Activated CD8-positive, alpha-beta memory T cell treated with anti-CD3 and anti-CD28 coated beads, Interleukin-2, amount 50 U/mL, for 48 hours (primary cell): ENCODE data around the gene DBX1.
"Not testable (repeated sequence)": the region's sequence is repeated elsewhere in the genome, so short reads cannot be mapped to it uniquely, and the experiment has no call there.

Experiments used
- DNase-seq: peaks from one replicate; pipeline ENCODE4 v3.0.0-alpha.2; 2020

Gene DBX1

GRCh38 chr11:20160425-20161229 is at the start of gene DBX1:
Gene DBX1, minus strand, starts transcription at chr11:20160475. Its CDS starts 151 bp downstream, at chr11:20160324.
- DNase-seq, result no peak

- DNase-seq, result no peak
Measured at GRCh38 chr11:20208622-20209111, 48.4 kb upstream of the DBX1 start.

DNA sequence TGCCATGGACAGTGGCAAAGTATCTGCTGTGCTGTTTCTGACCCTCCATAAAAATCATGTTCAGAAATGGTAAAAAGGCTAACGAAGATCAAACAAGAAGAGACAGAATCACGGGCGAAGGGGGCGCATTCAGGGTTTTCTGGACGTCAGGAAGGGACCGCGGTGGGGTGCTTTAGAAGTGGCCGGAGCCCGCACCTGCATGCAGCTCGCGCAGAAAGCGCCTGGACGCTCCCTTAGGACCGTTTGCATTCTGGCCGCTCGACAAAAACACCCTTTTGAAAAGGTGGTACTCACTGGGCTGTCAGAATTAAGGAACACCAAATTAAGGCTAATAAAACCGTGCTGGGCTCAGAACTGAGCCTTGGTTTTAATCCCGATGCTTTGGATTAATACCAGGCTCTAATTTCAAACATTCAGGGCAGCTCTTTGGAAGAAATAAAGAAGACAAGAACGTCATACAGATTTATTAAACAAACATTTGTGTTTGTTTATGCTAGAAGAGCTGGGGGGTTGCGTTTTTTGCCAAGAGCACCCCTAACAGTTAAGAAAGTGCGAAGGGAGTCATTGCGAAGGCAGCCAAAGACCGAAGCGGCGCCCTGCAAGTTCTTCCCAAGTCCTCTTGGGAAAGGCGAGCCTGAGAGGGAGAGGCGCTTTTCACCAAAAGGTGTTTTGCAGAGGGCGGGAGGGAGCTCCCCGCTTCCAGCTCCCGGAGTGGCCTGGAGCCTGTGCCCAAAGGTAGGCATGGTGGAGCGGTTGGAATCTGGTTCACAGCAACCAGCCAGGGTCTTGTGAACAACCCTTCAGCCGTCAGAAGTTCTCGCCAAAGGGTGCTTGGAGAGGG is 47.7 kb upstream of the DBX1 start:
- no peak for DNase-seq

- no peak for DNase-seq
Measured at GRCh38 chr11:20205807-20206206, 45.5 kb upstream of the DBX1 start.

DNA sequence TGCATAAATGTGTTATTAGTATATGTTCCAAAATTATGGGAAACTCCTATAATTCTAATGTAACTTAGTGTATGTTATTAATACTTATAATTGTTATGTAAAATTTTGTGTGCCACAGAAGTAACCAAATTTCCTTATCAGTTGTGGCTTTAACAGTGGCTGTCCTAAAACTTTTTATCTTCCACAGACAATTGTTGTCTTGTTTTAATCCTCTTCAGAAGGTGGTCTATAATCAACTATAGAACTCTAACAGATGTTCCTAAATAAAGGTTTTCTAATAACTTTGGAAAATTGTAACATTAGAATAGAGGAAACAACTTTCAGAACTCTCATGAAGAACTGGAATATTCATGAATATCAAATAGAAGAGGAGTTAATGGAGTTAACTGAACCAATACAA is 44.4 kb upstream of the DBX1 start:
- no peak for DNase-seq

DNA sequence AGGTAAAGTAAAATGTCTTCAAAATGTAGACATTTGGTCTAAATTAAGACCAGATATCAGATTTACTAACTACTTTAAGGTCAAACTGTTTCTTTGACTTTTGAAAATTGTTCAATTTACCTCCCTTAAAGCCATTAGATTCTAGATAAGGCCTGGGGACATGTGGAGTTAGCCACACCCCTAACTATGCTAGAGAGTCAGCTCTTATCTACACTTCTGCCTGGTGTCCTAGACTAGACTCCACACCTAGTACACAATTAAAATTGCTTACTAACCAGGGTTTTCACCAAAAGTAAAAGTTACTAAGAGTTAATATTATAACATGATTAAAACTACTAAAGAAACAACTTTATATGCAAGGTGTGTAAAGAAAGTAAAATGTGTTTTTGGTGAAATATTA is 43.6 kb upstream of the DBX1 start:
- DNase-seq, result no peak

DNA sequence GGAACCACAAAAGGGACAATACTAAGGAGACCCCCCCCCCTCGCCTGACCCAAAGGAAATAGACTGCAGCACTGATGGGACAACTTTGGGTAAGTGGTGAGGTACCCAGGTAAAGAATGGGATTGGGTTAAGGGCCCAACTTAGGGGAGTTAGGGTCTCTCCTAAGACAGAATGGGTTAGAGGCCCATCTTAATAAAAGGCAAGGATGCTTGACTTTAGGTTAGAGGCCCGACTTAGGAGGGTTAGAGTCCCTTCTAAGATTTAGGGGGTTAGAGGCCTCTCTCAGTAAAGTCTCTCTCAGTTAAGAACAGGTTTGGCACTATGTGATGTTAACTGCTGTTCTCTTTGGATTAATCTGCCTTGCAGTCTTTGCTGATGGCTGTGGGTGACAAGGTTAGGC is 41.0 kb upstream of the DBX1 start:
- no peak for DNase-seq

DNA sequence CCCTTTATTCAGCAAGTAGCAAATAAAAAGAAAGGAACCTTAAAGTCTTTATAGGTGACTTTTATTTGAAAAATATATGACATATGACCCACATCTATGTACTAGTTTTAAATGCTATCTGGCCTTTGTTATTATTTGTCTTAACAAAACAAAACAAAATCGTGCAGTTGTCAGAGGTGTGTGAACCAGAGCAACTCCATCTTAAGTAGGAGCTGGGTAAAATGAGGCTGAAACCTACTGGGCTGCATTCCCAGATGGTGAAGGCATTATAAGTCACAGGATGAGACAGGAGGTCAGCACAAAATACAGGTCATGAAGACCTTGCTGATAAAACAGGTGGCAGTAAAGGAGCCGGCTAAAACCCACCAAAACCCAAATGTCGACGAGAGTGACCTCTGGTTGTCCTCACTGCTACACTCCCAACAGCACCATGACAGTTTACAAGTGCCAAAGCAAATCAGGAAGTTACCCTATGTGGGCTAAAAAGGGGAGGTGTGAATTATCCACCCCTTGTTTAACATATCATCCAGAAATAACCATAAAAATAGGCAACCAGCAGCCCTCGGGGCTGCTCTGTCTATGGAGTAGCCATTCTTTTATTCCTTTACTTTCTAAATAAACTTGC is 40.2 kb upstream of the DBX1 start:
- not testable (repeated sequence) for DNase-seq

- DNase-seq, result no peak
Measured at GRCh38 chr11:20197881-20198280, 37.6 kb upstream of the DBX1 start.

- DNase-seq, result no peak
Measured at GRCh38 chr11:20194470-20194869, 34.2 kb upstream of the DBX1 start.

GRCh38 chr11:20193307-20193706 is 33.0 kb upstream of the DBX1 start:
- no peak for DNase-seq

GRCh38 chr11:20192641-20193040 is 32.4 kb upstream of the DBX1 start:
- no peak for DNase-seq

DNA sequence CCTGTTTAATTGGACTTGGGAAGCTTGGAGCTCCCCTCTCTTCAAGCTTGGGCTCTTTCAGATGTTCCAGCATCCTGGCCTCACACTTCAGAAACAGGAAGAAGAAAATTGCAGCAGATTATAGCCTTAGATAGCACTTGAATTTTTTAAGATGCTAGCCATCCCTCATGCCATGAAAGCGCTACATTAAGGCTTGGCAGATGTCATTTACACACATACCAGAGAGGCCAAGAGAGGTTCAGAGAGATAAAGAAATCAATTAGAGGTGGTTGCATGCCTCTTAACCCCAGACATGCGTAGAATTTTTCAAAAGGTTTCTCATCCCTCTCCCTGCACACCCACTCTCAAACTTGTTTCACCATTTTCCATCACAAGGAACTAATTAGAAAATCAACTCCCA is 31.9 kb upstream of the DBX1 start:
- no peak for DNase-seq

DNA sequence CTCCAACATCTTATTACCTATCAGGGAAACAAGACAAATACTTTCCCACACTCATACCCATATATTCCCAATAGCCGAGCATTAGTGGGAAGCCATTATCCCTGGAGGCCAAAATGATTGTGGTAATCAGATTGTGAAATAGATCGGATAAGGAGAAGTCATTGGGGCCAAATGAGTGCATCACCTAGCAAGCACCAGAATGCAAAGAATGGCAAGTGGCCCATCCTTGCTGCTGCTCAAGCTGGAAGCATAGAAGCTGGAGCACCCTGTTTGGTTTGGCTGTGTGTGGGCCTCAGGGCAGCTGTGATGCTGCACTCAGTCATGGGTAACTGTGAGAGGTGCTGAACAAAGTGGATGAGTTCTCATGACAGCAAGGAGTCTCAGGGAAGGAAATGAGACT is 18.7 kb upstream of the DBX1 start:
- DNase-seq, result no peak

GRCh38 chr11:20177136-20177535 is 16.9 kb upstream of the DBX1 start:
- DNase-seq, result no peak

DNA sequence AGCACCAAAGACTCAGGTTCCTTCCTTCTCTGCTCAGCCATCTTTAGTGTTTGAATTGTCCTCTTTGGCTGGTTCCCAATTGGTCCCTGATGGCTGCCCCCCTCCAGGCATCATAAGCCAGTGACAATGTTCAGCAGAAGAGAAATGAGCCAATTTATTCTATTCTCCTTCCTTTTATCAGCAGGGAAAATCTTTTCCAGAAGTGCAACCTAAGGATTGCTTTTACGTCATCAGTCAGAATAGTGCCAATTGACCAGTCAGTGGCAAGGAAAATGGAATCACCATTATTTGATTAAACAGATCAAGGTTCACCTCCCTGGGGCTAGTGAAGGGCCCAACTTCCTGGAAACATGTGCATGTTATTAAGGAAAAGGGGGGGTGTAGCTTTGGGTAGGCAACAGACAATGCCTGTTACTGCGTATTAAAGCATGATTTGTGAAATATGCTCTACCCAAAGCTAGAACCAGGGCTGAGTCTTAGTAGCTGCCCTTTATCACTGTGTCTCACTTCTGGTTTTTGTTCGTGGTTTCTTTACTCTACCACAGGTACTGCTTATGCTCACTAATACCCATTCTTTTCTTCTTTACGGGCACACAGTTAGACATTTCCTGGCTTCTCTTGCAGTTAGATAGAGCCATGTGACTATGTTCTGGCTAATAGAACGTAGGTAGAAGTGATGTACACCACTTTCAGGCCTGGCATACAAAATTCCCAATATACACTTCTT is 12.6 kb upstream of the DBX1 start:
- no peak for DNase-seq

DNA sequence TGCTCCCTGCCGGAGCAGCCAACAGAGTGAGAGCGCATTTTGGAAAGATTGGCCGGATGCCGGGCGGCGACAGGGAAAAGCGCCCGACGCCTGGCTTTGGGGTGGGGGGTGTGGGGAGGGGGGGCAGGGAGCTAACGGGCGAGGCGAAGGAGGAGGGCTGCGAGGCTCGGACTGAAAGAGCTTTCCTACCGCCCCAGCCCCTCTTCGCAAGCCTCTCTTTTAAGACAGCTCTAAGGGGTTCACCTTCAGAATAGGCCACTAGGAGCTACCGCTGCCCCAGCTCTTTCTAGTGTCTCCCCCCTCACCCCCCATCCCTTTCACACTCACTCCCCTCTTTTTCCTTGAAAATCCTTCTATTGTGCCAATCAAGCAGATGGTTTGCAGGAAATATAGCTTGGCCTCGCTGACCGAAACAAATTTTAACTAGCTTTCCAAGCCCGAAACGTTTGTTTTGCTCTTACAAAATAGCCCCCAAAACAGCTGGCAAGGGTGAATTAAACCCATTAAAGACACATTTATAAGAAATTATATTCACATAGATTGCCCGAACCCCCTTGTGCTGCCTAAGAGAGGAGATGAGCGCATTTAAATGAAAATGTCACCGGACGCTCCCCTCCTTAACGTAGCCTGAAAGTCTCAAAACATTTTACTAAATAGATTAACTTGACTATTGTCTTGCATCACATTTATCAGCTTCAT is 3.7 kb upstream of the DBX1 start:
- DNase-seq, result no peak

DNA sequence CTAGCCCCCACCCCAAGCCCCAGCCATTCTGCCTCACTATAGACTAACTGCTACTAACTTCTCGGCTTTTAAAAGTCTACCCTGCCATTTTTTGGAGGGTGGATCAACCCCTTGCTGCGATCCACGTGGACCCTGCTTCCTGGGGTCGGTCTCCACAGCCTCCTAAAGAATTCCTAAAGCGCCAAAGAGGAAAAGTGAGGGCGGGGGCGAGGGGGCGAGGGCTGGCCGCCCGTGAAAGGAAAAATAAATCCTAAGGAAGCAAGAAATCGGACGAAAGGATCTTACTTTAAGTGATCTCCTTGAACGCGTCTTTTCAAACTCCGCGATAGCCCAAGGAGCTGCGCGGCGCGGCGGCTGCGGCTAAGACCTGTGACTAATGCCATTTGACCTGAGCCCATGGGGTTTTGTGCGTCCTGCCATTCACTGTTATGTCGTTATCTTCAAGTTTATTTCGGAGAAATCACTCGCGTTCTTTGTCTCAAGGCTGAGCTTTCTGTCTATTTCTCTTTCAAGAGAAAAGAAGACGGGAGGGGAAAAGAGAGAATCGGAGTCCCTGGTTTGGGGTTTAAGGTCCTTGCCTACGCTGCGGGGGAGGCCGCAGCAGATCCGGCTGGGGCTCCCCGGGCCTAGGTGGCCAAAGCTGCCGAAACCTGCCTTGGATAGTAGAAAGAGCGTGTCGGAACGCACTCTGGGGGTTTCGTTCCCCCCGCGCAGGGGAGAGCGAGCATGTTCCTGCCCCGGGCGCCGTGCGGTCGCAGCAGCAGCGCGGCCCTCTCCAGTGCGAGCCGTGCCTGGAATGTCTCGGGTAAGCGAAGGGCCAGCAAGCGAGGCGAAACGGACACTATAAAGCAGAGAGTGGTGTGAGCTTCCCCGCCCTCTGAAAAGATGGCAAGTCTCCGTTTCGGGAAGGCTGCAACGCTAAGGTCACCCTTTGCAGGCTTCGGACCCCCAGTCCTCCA is 2.8 kb upstream of the DBX1 start:
- DNase-seq, result no peak

GRCh38 chr11:20161923-20162744 is 1.9 kb upstream of the DBX1 start:
- DNase-seq, result no peak
